Liver (tissue), 9 donors: Measurements from ENCODE around the gene GRM3. TPM values are rescaled to one million over a fixed set of nuclear protein-coding genes. Genes with fewer than 3 reads are reported as not detected.

Source experiments
- DNase-seq: peaks from one replicate; pipeline ENCODE4 v3.0.0-alpha.2; 2017; ENCODE audit warnings: low spot score
- H3K27ac ChIP-seq, 2 donors: one replicate each; pipeline ENCODE4 v1.7.0; 2013; ENCODE audit warnings: inconsistent platforms in 2 of 2, low read length in 2 of 2, control low read depth in 1 of 2, low read depth in 1 of 2, mild to moderate bottlenecking in 1 of 2
- H3K27me3 ChIP-seq, 4 donors: one replicate each; pipeline versions ENCODE4 v1.6.1 to v1.7.0; 2013; ENCODE audit warnings: low read length in 3 of 4, inconsistent platforms in 1 of 4, mild to moderate bottlenecking in 1 of 4, moderate library complexity in 1 of 4; ENCODE audit not compliant: control insufficient read depth in 4 of 4, insufficient read depth in 4 of 4
- H3K36me3 ChIP-seq, 4 donors: one replicate each; pipeline versions ENCODE4 v1.6.1 to v1.7.0; 2013; ENCODE audit warnings: low read length in 3 of 4, mild to moderate bottlenecking in 3 of 4, low read depth in 1 of 4, moderate library complexity in 1 of 4; ENCODE audit not compliant: control insufficient read depth in 4 of 4, insufficient read depth in 3 of 4
- H3K4me1 ChIP-seq, 4 donors: one replicate each; pipeline versions ENCODE4 v1.6.1 to v1.7.0; 2013; ENCODE audit warnings: low read length in 3 of 4, mild to moderate bottlenecking in 3 of 4, moderate library complexity in 1 of 4; ENCODE audit not compliant: control insufficient read depth in 4 of 4, insufficient read depth in 4 of 4
- H3K4me3 ChIP-seq, 3 donors: one replicate each; pipeline versions ENCODE4 v1.6.1 to v1.7.0; 2013; ENCODE audit warnings: low read length in 3 of 3, control low read depth in 1 of 3, low read depth in 1 of 3, mild to moderate bottlenecking in 1 of 3
- H3K9ac ChIP-seq, 2 donors: one replicate each; pipeline ENCODE4 v1.7.0; 2013; ENCODE audit warnings: low read length in 2 of 2, mild to moderate bottlenecking in 2 of 2, moderate library complexity in 2 of 2, control low read depth in 1 of 2, low read depth in 1 of 2
- H3K9me3 ChIP-seq, 4 donors: one replicate each; pipeline versions ENCODE4 v1.6.1 to v1.7.0; 2013; ENCODE audit warnings: low read length in 3 of 4; ENCODE audit not compliant: control insufficient read depth in 4 of 4
- FOXA2 ChIP-seq: IDR thresholded peaks from 2 replicates; pipeline ENCODE4 v1.6.1; 2016; ENCODE audit warnings: antibody characterized with exemption
- GABPA ChIP-seq, 2 donors: IDR thresholded peaks in 1 of 2; conservative IDR thresholded peaks in 1 of 2; 2 replicates each; pipeline ENCODE4 v1.6.1; 2016; ENCODE audit warnings: antibody characterized with exemption in 2 of 2, mild to moderate bottlenecking in 1 of 2, moderate library complexity in 1 of 2
- HNF4A ChIP-seq, 2 donors: conservative IDR thresholded peaks; 2 replicates each; pipeline ENCODE4 v1.6.1; 2016; ENCODE audit warnings: antibody characterized with exemption in 2 of 2, mild to moderate bottlenecking in 2 of 2
- HNF4G ChIP-seq: IDR thresholded peaks from 2 replicates; pipeline ENCODE4 v1.6.1; 2016; ENCODE audit warnings: antibody characterized with exemption
- JUND ChIP-seq, 2 donors: IDR thresholded peaks; 2 replicates each; pipeline ENCODE4 v1.6.1; 2016; ENCODE audit warnings: antibody characterized with exemption in 2 of 2
- NR2F2 ChIP-seq: IDR thresholded peaks from 2 replicates; pipeline ENCODE4 v1.6.1; 2016; ENCODE audit warnings: antibody characterized with exemption
- RAD21 ChIP-seq, 2 donors: IDR thresholded peaks; 2 replicates each; pipeline ENCODE4 v1.6.1; 2016; ENCODE audit warnings: antibody characterized with exemption in 2 of 2, mild to moderate bottlenecking in 2 of 2
- RXRA ChIP-seq, 2 donors: IDR thresholded peaks; 2 replicates each; pipeline ENCODE4 v1.6.1; 2017 to 2018; ENCODE audit warnings: antibody characterized with exemption in 2 of 2, mild to moderate bottlenecking in 1 of 2
- SP1 ChIP-seq: IDR thresholded peaks from 2 replicates; pipeline ENCODE4 v1.6.1; 2018; ENCODE audit warnings: antibody characterized with exemption, mild to moderate bottlenecking
- TAF1 ChIP-seq: conservative IDR thresholded peaks from 2 replicates; pipeline ENCODE4 v1.6.1; 2016; ENCODE audit warnings: antibody characterized with exemption, mild to moderate bottlenecking
- YY1 ChIP-seq: IDR thresholded peaks from 2 replicates; pipeline ENCODE4 v1.6.1; 2016; ENCODE audit warnings: antibody characterized with exemption, mild to moderate bottlenecking
- WGBS: extraction: QIAGEN DNeasy Blood & Tissue Kit; methylation state at CpG from one replicate; pipeline ENCODE4 v1.1.7; 2013; 5-methylcytosine and 5-hydroxymethylcytosine counted together
- polyA plus RNA-seq, 2 donors: library from polyadenylated mRNA; stranded (reverse) in 1 of 2; unstranded in 1 of 2; fragments of 200-250 nt in 1 of 2; fragments of >200 nt in 1 of 2; fragmentation: Nextera tagmentation in 1 of 2; extraction: Ambion mirVana in 1 of 2; gene quantifications; one replicate each; pipeline versions ENCODE4 v1.2.1 to v1.2.3, GENCODE V29; 2013 to 2015
- total RNA-seq, 2 donors: library from RNA; depleted of rRNA; stranded (reverse); fragments of >200 nt; gene quantifications; one replicate each; pipeline ENCODE4 v1.2.3, GENCODE V29; 2014
- TF ChIP-seq, protein P1 (sequence below): fragments of 150-350 bp; IDR thresholded peaks from 2 replicates; pipeline ENCODE4 v1.5.1; 2017; ENCODE audit warnings: improper control_type of control experiment, low read depth, low read length; ENCODE audit not compliant: missing input control
- TF ChIP-seq, protein P2 (sequence below): IDR thresholded peaks from 2 replicates; pipeline ENCODE4 v1.6.1; 2016; ENCODE audit warnings: antibody characterized with exemption
- TF ChIP-seq, protein P3 (sequence below): IDR thresholded peaks from 2 replicates; pipeline ENCODE4 v1.6.1; 2016; ENCODE audit warnings: antibody characterized with exemption, mild to moderate bottlenecking
- donor health status: healthy.
- donor health status: healthy.
- donor health status: healthy.
- donor health status: healthy.
- donor health status: healthy.

GRM3 gene
- total and polyA plus RNA-seq, 4 donors, result 0.08 to 0.09 TPM; not detected in 2

DNA sequence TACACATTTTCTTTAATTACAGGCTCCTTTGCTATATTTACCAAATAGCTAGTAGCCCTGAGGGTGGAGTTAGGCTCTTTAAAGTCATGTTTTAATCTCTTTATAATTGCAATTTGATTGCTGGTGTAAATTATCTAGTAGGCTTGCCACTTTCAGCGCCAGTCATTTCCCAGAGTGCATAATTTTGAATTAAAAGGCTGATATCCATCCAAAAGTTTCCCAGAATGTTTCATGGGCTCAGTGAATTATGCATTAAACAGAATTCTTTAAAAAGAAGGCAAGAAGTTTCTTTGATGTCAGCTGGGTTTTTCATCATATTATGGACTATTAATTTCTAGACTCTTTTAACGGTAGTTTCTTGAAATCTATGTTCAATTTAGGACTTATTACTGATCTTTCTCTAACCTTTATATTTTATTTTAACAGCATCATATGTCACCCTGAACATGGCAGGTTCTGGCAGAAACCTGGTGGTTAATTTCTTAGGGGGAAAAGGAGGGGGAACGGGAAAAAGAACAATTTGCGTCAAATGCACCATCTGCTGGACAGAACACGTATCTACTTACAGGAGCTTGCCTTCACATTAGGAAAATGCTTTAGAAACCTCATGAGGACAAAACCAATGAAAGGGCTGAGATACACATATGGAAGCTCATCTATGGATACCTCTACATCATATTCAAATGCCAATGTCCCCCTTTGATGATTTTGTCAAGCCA is 171.1 kb downstream of the GRM3 start:
- Histone ChIP-seq H3K27ac (no peak overlapping the region), H3K9ac (no peak overlapping the region), H3K4me1 (no peaks in the 10 kb centered on the region), H3K36me3 (no peaks in the 10 kb centered on the region), H3K4me3 (no peak overlapping the region), H3K27me3 (no peaks in the 10 kb centered on the region), H3K9me3 (no peaks in the 10 kb centered on the region)
- DNase-seq, result no peak
- WGBS, result 35% methylated on average over 5 of the region's 5 CpGs
- TF ChIP-seq, protein P1, sequence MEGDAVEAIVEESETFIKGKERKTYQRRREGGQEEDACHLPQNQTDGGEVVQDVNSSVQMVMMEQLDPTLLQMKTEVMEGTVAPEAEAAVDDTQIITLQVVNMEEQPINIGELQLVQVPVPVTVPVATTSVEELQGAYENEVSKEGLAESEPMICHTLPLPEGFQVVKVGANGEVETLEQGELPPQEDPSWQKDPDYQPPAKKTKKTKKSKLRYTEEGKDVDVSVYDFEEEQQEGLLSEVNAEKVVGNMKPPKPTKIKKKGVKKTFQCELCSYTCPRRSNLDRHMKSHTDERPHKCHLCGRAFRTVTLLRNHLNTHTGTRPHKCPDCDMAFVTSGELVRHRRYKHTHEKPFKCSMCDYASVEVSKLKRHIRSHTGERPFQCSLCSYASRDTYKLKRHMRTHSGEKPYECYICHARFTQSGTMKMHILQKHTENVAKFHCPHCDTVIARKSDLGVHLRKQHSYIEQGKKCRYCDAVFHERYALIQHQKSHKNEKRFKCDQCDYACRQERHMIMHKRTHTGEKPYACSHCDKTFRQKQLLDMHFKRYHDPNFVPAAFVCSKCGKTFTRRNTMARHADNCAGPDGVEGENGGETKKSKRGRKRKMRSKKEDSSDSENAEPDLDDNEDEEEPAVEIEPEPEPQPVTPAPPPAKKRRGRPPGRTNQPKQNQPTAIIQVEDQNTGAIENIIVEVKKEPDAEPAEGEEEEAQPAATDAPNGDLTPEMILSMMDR, result peak; percentile 35
- TF ChIP-seq GABPA (IDR thresholded peaks at IDR 0.05 in 1 of 2, conservative IDR thresholded peaks at IDR 0.05 in 1 of 2) (no peak), JUND (IDR thresholded peaks at IDR 0.05) (no peak), RAD21 (IDR thresholded peaks at IDR 0.05) (peak; percentile 53 to 67), YY1 (no peak)

DNA sequence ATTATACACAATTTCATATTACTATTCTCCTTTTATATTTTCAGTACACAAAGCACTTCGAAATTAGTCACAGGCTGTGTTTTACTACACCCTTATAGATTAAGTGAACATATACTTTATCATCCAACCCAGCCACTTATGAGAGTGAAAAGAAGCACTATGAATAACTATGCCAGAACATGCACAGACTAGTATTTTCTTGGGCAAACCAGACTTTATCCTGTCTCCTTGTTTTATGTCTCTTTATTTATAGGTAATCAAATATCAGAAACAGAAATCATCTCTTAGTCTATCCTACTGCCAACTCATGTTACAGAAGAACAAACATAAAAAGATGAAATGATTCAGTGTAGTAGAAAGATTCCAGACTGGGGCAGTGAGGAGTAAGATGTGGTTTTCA is 171.8 kb downstream of the GRM3 start:
- TF ChIP-seq RXRA (IDR thresholded peaks at IDR 0.05) (no peak), NR2F2 (no peak), HNF4A (conservative IDR thresholded peaks at IDR 0.05) (no peak), GABPA (IDR thresholded peaks at IDR 0.05 in 1 of 2, conservative IDR thresholded peaks at IDR 0.05 in 1 of 2) (no peak), JUND (IDR thresholded peaks at IDR 0.05) (no peak), RAD21 (IDR thresholded peaks at IDR 0.05) (no peak), FOXA2 (no peak), TAF1 (no peak), YY1 (no peak), HNF4G (no peak), SP1 (no peak)
- TF ChIP-seq, protein P1, result no peak
- TF ChIP-seq, protein P2, sequence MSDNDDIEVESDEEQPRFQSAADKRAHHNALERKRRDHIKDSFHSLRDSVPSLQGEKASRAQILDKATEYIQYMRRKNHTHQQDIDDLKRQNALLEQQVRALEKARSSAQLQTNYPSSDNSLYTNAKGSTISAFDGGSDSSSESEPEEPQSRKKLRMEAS, result no peak
- TF ChIP-seq, protein P3, sequence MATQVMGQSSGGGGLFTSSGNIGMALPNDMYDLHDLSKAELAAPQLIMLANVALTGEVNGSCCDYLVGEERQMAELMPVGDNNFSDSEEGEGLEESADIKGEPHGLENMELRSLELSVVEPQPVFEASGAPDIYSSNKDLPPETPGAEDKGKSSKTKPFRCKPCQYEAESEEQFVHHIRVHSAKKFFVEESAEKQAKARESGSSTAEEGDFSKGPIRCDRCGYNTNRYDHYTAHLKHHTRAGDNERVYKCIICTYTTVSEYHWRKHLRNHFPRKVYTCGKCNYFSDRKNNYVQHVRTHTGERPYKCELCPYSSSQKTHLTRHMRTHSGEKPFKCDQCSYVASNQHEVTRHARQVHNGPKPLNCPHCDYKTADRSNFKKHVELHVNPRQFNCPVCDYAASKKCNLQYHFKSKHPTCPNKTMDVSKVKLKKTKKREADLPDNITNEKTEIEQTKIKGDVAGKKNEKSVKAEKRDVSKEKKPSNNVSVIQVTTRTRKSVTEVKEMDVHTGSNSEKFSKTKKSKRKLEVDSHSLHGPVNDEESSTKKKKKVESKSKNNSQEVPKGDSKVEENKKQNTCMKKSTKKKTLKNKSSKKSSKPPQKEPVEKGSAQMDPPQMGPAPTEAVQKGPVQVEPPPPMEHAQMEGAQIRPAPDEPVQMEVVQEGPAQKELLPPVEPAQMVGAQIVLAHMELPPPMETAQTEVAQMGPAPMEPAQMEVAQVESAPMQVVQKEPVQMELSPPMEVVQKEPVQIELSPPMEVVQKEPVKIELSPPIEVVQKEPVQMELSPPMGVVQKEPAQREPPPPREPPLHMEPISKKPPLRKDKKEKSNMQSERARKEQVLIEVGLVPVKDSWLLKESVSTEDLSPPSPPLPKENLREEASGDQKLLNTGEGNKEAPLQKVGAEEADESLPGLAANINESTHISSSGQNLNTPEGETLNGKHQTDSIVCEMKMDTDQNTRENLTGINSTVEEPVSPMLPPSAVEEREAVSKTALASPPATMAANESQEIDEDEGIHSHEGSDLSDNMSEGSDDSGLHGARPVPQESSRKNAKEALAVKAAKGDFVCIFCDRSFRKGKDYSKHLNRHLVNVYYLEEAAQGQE, result no peak
- H3K4me3 ChIP-seq, result no peak overlapping the region
- 54% methylated on average over 1 of the region's 1 CpG for WGBS
- no peak for DNase-seq
- H3K27ac ChIP-seq, result no peak overlapping the region
- no peaks in the 10 kb centered on the region for H3K4me1 ChIP-seq
- no peaks in the 10 kb centered on the region for H3K36me3 ChIP-seq
- H3K27me3 ChIP-seq, result no peaks in the 10 kb centered on the region
- no peaks in the 10 kb centered on the region for H3K9me3 ChIP-seq
- no peak overlapping the region for H3K9ac ChIP-seq
